ENCODE measurements around the gene TMEM204.

DNA sequence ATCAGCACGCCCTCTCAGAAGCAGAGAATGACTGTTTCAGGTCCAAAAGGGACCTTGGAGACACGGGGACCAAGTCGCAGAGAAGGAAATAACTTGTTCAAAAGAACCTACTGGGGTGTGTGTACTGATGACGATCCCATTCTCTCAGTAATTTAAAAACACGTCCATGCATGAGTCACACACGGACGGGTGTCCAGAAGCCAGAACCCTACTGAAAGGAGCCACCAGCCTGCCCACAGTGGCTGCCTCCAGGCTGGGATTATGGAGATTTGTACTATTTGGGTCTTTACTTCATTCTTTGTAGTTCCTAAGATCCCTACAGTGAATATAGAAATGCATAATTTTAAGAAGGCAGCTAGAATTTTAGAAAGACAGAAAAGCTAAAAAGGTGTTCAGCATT is 27.8 kb downstream of the TMEM204 start:
- no peak for TF ChIP-seq TEAD4 (IDR thresholded peaks at IDR 0.05; ENCODE audit: borderline replicate concordance, insufficient read depth)
- TF ChIP-seq CTCF (IDR thresholded peaks at IDR 0.05): no peak
- no peak for TF ChIP-seq FOSL2 (IDR thresholded peaks at IDR 0.05; ENCODE audit: borderline replicate concordance, low read depth)
- no peak for TF ChIP-seq POLR2AphosphoS5 (IDR thresholded peaks at IDR 0.05; ENCODE audit: low read depth, low read length)
- no peak for TF ChIP-seq ZBTB33 (IDR thresholded peaks at IDR 0.05; ENCODE audit: borderline replicate concordance, low read depth)
- no peak for TF ChIP-seq YY1 (IDR thresholded peaks at IDR 0.05; ENCODE audit: low read depth)
- no peak for TF ChIP-seq EZH2phosphoT487 (IDR thresholded peaks at IDR 0.05; ENCODE audit: borderline replicate concordance, low read depth)
- TF ChIP-seq RAD21 (IDR thresholded peaks at IDR 0.05; ENCODE audit: low read length): no peak
- no peak for TF ChIP-seq MXI1 (IDR thresholded peaks at IDR 0.05; ENCODE audit: low read depth, low read length)
- TF ChIP-seq REST (IDR thresholded peaks at IDR 0.05; ENCODE audit: low read depth, low read length): no peak
- TF ChIP-seq, protein P1, sequence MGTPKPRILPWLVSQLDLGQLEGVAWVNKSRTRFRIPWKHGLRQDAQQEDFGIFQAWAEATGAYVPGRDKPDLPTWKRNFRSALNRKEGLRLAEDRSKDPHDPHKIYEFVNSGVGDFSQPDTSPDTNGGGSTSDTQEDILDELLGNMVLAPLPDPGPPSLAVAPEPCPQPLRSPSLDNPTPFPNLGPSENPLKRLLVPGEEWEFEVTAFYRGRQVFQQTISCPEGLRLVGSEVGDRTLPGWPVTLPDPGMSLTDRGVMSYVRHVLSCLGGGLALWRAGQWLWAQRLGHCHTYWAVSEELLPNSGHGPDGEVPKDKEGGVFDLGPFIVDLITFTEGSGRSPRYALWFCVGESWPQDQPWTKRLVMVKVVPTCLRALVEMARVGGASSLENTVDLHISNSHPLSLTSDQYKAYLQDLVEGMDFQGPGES (IDR thresholded peaks at IDR 0.05; ENCODE audit: low read depth, low read length): no peak
- TF ChIP-seq RCOR1 (IDR thresholded peaks at IDR 0.05; ENCODE audit: low read length): no peak
